Measurements from ENCODE around the gene MAPK6. TPM values are rescaled to one million over a fixed set of nuclear protein-coding genes. Genes with fewer than 3 reads are reported as not detected.

Gene MAPK6
- total RNA-seq, 1 experiment from 2014 or later = 56.4 TPM

DNA sequence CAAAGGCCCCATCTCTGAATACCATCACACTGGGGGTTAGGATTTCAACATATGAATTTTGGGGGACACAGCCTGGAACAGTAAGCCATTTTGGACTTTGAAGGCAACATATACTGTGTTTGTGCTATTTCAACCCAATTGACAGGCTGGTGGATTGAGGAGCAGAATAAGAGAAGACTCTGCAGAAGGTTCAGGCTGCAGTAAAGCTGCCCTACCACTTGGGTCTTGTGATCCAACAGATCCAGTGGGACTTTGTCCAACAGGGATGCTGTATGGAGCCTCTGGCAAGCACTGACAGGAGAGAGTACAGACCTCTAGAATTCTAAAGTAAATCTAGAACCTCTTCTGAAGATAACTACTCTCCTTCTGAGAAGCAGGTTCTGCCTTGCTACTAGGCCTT, 94.7 kb downstream of the MAPK6 start:
- CTCF ChIA-PET = no interaction called here
- no peaks in the 10 kb centered on the region for H3K9me3 ChIP-seq (ENCODE audit: low read depth, low read length, poor library complexity, severe bottlenecking)
- BruUV-seq (replicated peaks) = no TSS peak
- H3K4me1 ChIP-seq (ENCODE audit: insufficient read depth, low read length, poor library complexity, severe bottlenecking) = peaks cover 6% of the 10 kb centered on the region
- H3K36me3 ChIP-seq (ENCODE audit: insufficient read depth, low read length, poor library complexity, severe bottlenecking) = no peaks in the 10 kb centered on the region
- TF ChIP-seq EZH2 (IDR thresholded peaks at IDR 0.05; ENCODE audit: borderline replicate concordance, low read depth, low read length, poor library complexity, severe bottlenecking) (no peak), CTCF (conservative IDR thresholded peaks at IDR 0.05; ENCODE audit: low read depth, low read length) (no peak)
- H3K4me3 ChIP-seq (ENCODE audit: low read depth, low read length, poor library complexity, severe bottlenecking) = no peak overlapping the region
- POLR2A ChIA-PET (ENCODE audit: low non-redundant PET) = no interaction called here
- no peak for DNase-seq (ENCODE audit: low spot score)
- H3K27me3 ChIP-seq (replicated peaks; ENCODE audit: insufficient read depth, low read depth, low read length, poor library complexity) = no peaks in the 10 kb centered on the region
- intact Hi-C loops (cut with micrococcal nuclease; ENCODE audit: unreplicated experiment) = no loop called here
- no peak overlapping the region for H3K27ac ChIP-seq (ENCODE audit: low read depth, low read length, poor library complexity, severe bottlenecking)

DNA sequence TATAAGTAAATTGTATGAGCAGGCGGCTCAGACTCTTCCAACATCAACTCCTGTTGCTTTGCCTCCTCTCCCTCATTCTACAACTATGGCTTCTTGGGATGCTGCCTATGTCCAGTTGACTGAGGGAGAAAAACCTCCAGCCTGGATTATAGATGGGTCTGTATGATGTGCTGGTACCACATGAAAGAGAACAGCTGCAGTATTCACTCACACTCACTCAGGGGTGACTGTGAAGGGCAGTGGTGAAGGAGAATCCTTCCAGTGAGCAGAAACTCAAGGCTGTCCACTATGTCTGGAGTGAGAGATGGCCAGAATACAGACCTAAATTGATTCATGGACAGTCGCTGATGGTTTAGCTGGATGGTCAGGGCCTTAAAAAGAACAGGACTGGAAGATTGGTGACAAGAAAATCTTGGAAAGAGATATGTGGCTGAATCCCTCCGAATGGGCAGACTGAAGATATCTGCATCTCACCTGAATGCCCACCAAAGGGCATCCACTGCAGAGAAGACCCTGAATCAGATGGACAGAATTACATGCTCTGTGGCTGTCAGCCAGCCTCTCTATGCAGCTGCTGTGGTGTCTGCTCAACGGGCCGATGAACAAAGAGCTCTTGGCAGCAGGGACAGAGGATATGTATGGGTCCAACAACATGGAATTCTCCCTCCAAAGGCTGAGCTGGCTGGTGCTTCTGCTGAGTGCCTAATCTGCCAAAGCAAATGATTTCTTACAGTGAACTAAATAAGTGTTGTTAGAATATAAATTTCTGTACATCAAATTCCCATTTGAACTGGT, 95.4 kb downstream of the MAPK6 start:
- H3K4me3 ChIP-seq (ENCODE audit: low read depth, low read length, poor library complexity, severe bottlenecking) = no peak overlapping the region
- intact Hi-C loops (cut with micrococcal nuclease; ENCODE audit: unreplicated experiment) = no loop called here
- no peak for DNase-seq (ENCODE audit: low spot score)
- peaks cover 6% of the 10 kb centered on the region for H3K4me1 ChIP-seq (ENCODE audit: insufficient read depth, low read length, poor library complexity, severe bottlenecking)
- TF ChIP-seq CTCF (conservative IDR thresholded peaks at IDR 0.05; ENCODE audit: low read depth, low read length) = no peak
- TF ChIP-seq EZH2 (IDR thresholded peaks at IDR 0.05; ENCODE audit: borderline replicate concordance, low read depth, low read length, poor library complexity, severe bottlenecking) = no peak
- H3K9me3 ChIP-seq (ENCODE audit: low read depth, low read length, poor library complexity, severe bottlenecking) = no peaks in the 10 kb centered on the region
- H3K27me3 ChIP-seq (replicated peaks; ENCODE audit: insufficient read depth, low read depth, low read length, poor library complexity) = no peaks in the 10 kb centered on the region
- CTCF ChIA-PET = no interaction called here
- H3K27ac ChIP-seq (ENCODE audit: low read depth, low read length, poor library complexity, severe bottlenecking) = no peak overlapping the region
- no peaks in the 10 kb centered on the region for H3K36me3 ChIP-seq (ENCODE audit: insufficient read depth, low read length, poor library complexity, severe bottlenecking)
- no TSS peak for BruUV-seq (replicated peaks)
- POLR2A ChIA-PET (ENCODE audit: low non-redundant PET) = interaction anchor here (0.6 kb wide), 1 partner anchor 48 kb away, joined by 3 read pairs; no protein-coding TSS in a partner anchor

GRCh38 chr15:52115598-52116427, 96.8 kb downstream of the MAPK6 start:
- Histone ChIP-seq H3K9me3 (ENCODE audit: low read depth, low read length, poor library complexity, severe bottlenecking) (no peaks in the 10 kb centered on the region), H3K27me3 (replicated peaks; ENCODE audit: insufficient read depth, low read depth, low read length, poor library complexity) (no peaks in the 10 kb centered on the region), H3K4me1 (ENCODE audit: insufficient read depth, low read length, poor library complexity, severe bottlenecking) (peaks cover 6% of the 10 kb centered on the region), H3K27ac (ENCODE audit: low read depth, low read length, poor library complexity, severe bottlenecking) (no peak overlapping the region), H3K4me3 (ENCODE audit: low read depth, low read length, poor library complexity, severe bottlenecking) (no peak overlapping the region), H3K36me3 (ENCODE audit: insufficient read depth, low read length, poor library complexity, severe bottlenecking) (no peaks in the 10 kb centered on the region)
- POLR2A ChIA-PET (ENCODE audit: low non-redundant PET) = no interaction called here
- no peak for DNase-seq (ENCODE audit: low spot score)
- intact Hi-C loops (cut with micrococcal nuclease; ENCODE audit: unreplicated experiment) = no loop called here
- no TSS peak for BruUV-seq (replicated peaks)
- no peak for TF ChIP-seq EZH2 (IDR thresholded peaks at IDR 0.05; ENCODE audit: borderline replicate concordance, low read depth, low read length, poor library complexity, severe bottlenecking)
- no peak for TF ChIP-seq CTCF (conservative IDR thresholded peaks at IDR 0.05; ENCODE audit: low read depth, low read length)
- CTCF ChIA-PET = no interaction called here

Other genes starting within 250 kb of the MAPK6 start
- 66.6 and 70.2 TPM in 2 replicates for gene TMOD3, start 189.6 kb upstream of the MAPK6 start, total RNA-seq (2021)
- 37.5 and 40.0 TPM in 2 replicates for gene LEO1, start 47.4 kb upstream of the MAPK6 start, total RNA-seq (2021)
- 0.24 TPM in 1 of 2 replicates, not detected in the other for gene BCL2L10, start 93.6 kb downstream of the MAPK6 start, total RNA-seq (2021)
- gene GNB5, start 172.2 kb downstream of the MAPK6 start, total RNA-seq (2021) = 22.8 and 23.3 TPM in 2 replicates